Neural cell (in vitro differentiated cells): Measurements from ENCODE around the gene ZNF33B. TPM values are rescaled to one million over a fixed set of nuclear protein-coding genes. Genes with fewer than 3 reads are reported as not detected.

Experiments used
- H2AFZ ChIP-seq: fragments of 200-600, 300-800 bp; sonication (generic), shearing (Covaris generic); 2 replicates; pipeline ENCODE4 v1.6.0; 2014; ENCODE audit warnings: low read depth, mild to moderate bottlenecking, antibody characterized with exemption, low read length, moderate library complexity
- H3F3A ChIP-seq: fragments of 200-600 bp; shearing (Covaris generic); 2 replicates; pipeline ENCODE4 v1.6.1; 2016; ENCODE audit warnings: mild to moderate bottlenecking, moderate library complexity, mixed read lengths, antibody characterized with exemption, low read length; ENCODE audit not compliant: insufficient read depth, poor library complexity, severe bottlenecking
- H3K27ac ChIP-seq: fragments of 200-600, 300-800 bp; sonication (generic), shearing (Covaris generic); 2 replicates; pipeline ENCODE4 v1.5.1; 2014; ENCODE audit warnings: mild to moderate bottlenecking, low read length, moderate library complexity
- H3K27me3 ChIP-seq: fragments of 300-800, 200-600 bp; sonication (generic), shearing (Covaris generic); 2 replicates; pipeline ENCODE4 v1.6.0; 2014; ENCODE audit warnings: mild to moderate bottlenecking, low read depth, low read length, moderate library complexity; ENCODE audit not compliant: insufficient read depth
- H3K36me3 ChIP-seq: fragments of 300-800, 200-600 bp; sonication (generic), shearing (Covaris generic); 2 replicates; pipeline ENCODE4 v1.5.1; 2014; ENCODE audit warnings: mild to moderate bottlenecking, antibody characterized with exemption, low read length, moderate library complexity; ENCODE audit not compliant: insufficient read depth
- H3K4me2 ChIP-seq: fragments of 300-800, 200-600 bp; sonication (generic), shearing (Covaris generic); 2 replicates; pipeline ENCODE4 v1.6.0; 2014; ENCODE audit warnings: mild to moderate bottlenecking, low read length
- H3K4me3 ChIP-seq: fragments of 300-800, 200-600 bp; sonication (generic), shearing (Covaris generic); 2 replicates; pipeline ENCODE4 v1.5.1; 2014; ENCODE audit warnings: mild to moderate bottlenecking, low read length, moderate library complexity
- H3K79me2 ChIP-seq: fragments of 200-600 bp; shearing (Covaris generic); replicated peaks from 2 replicates; pipeline ENCODE4 v1.6.0; 2014; ENCODE audit warnings: mild to moderate bottlenecking, low read length, moderate library complexity; ENCODE audit not compliant: insufficient read depth
- H3K9ac ChIP-seq: fragments of 300-800, 200-600 bp; sonication (generic), shearing (Covaris generic); 2 replicates; pipeline ENCODE4 v1.6.1; 2016; ENCODE audit warnings: mild to moderate bottlenecking, low read length, mixed read lengths
- H3K9me2 ChIP-seq: fragments of 200-600 bp; shearing (Covaris generic); 2 replicates; pipeline ENCODE4 v1.6.1; 2016; ENCODE audit warnings: mild to moderate bottlenecking, low read length, mixed read lengths; ENCODE audit not compliant: insufficient read depth
- H3K9me3 ChIP-seq: fragments of 200-600, 300-800 bp; sonication (generic), shearing (Covaris generic); 2 replicates; pipeline ENCODE4 v1.6.1; 2016; ENCODE audit warnings: mild to moderate bottlenecking, mixed run types, low read length, moderate library complexity, mixed read lengths
- H4K20me1 ChIP-seq: fragments of 200-600 bp; shearing (Covaris generic); 2 replicates; pipeline ENCODE4 v1.6.1; 2016; ENCODE audit warnings: mild to moderate bottlenecking, mixed run types; ENCODE audit not compliant: insufficient read depth
- CTCF ChIP-seq: fragments of 450-650 bp; IDR thresholded peaks from 2 replicates; pipeline ENCODE4 v1.5.1; 2014; ENCODE audit warnings: antibody characterized with exemption, mild to moderate bottlenecking, moderate library complexity; ENCODE audit not compliant: poor library complexity, severe bottlenecking
- EP300 ChIP-seq: fragments of 450-650 bp; conservative IDR thresholded peaks from 2 replicates; pipeline ENCODE4 v1.6.1; 2014; ENCODE audit warnings: antibody characterized with exemption, mild to moderate bottlenecking, moderate library complexity; ENCODE audit not compliant: poor library complexity, severe bottlenecking
- EZH2 ChIP-seq: fragments of 200-600, 300-800 bp; shearing (Covaris generic), sonication (generic); IDR thresholded peaks from 2 replicates; pipeline ENCODE4 v1.6.1; 2014; ENCODE audit warnings: antibody characterized with exemption, low read length, borderline replicate concordance, mild to moderate bottlenecking; ENCODE audit not compliant: insufficient read depth, poor library complexity, severe bottlenecking
- MXI1 ChIP-seq: fragments of 450-650 bp; conservative IDR thresholded peaks from 2 replicates; pipeline ENCODE4 v1.6.1; 2014; ENCODE audit warnings: antibody characterized with exemption, mild to moderate bottlenecking; ENCODE audit not compliant: poor library complexity, severe bottlenecking
- POLR2AphosphoS5 ChIP-seq: IDR thresholded peaks from 2 replicates; pipeline ENCODE4 v1.6.1; 2012
- RAD21 ChIP-seq: fragments of 450-650 bp; conservative IDR thresholded peaks from 2 replicates; pipeline ENCODE4 v1.6.1; 2014; ENCODE audit warnings: antibody characterized with exemption, mild to moderate bottlenecking, moderate library complexity
- REST ChIP-seq: IDR thresholded peaks from 2 replicates; pipeline ENCODE4 v1.6.1; 2012; ENCODE audit warnings: borderline replicate concordance
- SMC3 ChIP-seq: fragments of 450-650 bp; conservative IDR thresholded peaks from 2 replicates; pipeline ENCODE4 v1.6.1; 2014; ENCODE audit warnings: antibody characterized with exemption, mild to moderate bottlenecking, moderate library complexity; ENCODE audit not compliant: poor library complexity
- TAF1 ChIP-seq: IDR thresholded peaks from 2 replicates; pipeline ENCODE4 v1.6.1; 2012; ENCODE audit warnings: low read depth
- polyA plus RNA-seq: library from polyadenylated mRNA; depleted of rRNA; stranded (reverse); fragments of >200 nt; gene quantifications from 2 replicates; pipeline ENCODE4 v1.2.3, GENCODE V29; 2014

The ZNF33B gene
- polyA plus RNA-seq, 1 donor from 2014 or later, result 50.0 TPM

- no peak overlapping the region for H3K4me3 ChIP-seq
- H3K9ac ChIP-seq, result no peak overlapping the region
- H3F3A ChIP-seq, result no peaks in the 10 kb centered on the region
- H3K4me2 ChIP-seq, result no peak overlapping the region
- no peak overlapping the region for H2AFZ ChIP-seq
- TF ChIP-seq EP300, result no peak
- no peak for TF ChIP-seq EZH2
- no peak for TF ChIP-seq RAD21
- TF ChIP-seq MXI1, result no peak
- H4K20me1 ChIP-seq, result no peaks in the 10 kb centered on the region
- H3K27ac ChIP-seq, result no peak overlapping the region
- no peaks in the 10 kb centered on the region for H3K9me3 ChIP-seq
- H3K27me3 ChIP-seq, result no peaks in the 10 kb centered on the region
- no peaks in the 10 kb centered on the region for H3K36me3 ChIP-seq
- no peaks in the 10 kb centered on the region for H3K79me2 ChIP-seq
- no peaks in the 10 kb centered on the region for H3K9me2 ChIP-seq
These were observed 14.5 kb upstream of the ZNF33B start for GRCh38 chr10:42652858-42653257.

GRCh38 chr10:42650374-42650773 is 12.0 kb upstream of the ZNF33B start:
- TF ChIP-seq EZH2, result no peak
- no peak for TF ChIP-seq TAF1
- no peak for TF ChIP-seq REST
- no peak for TF ChIP-seq POLR2AphosphoS5
- TF ChIP-seq CTCF, result no peak
- TF ChIP-seq EP300, result no peak
- no peak for TF ChIP-seq MXI1
- no peak for TF ChIP-seq SMC3
- TF ChIP-seq RAD21, result no peak
- Histone ChIP-seq H4K20me1 (no peaks in the 10 kb centered on the region), H3K9ac (no peak overlapping the region), H3K9me3 (no peaks in the 10 kb centered on the region), H3K36me3 (no peaks in the 10 kb centered on the region), H3F3A (no peaks in the 10 kb centered on the region), H3K27ac (no peak overlapping the region), H3K4me3 (no peak overlapping the region), H3K9me2 (no peaks in the 10 kb centered on the region), H3K79me2 (no peaks in the 10 kb centered on the region), H3K4me2 (no peak overlapping the region), H3K27me3 (no peaks in the 10 kb centered on the region), H2AFZ (no peak overlapping the region)

GRCh38 chr10:42648512-42648911 is 10.1 kb upstream of the ZNF33B start:
- TF ChIP-seq CTCF (no peak), MXI1 (no peak), EZH2 (no peak), TAF1 (no peak), SMC3 (no peak), RAD21 (no peak), EP300 (no peak), POLR2AphosphoS5 (no peak), REST (no peak)
- no peak overlapping the region for H3K4me3 ChIP-seq
- H3K9ac ChIP-seq, result no peak overlapping the region
- no peaks in the 10 kb centered on the region for H3K36me3 ChIP-seq
- no peaks in the 10 kb centered on the region for H3K27me3 ChIP-seq
- no peaks in the 10 kb centered on the region for H3K9me2 ChIP-seq
- H3K27ac ChIP-seq, result no peak overlapping the region
- H3K9me3 ChIP-seq, result no peaks in the 10 kb centered on the region
- no peaks in the 10 kb centered on the region for H3K79me2 ChIP-seq
- H4K20me1 ChIP-seq, result no peaks in the 10 kb centered on the region
- no peaks in the 10 kb centered on the region for H3F3A ChIP-seq
- no peak overlapping the region for H2AFZ ChIP-seq
- H3K4me2 ChIP-seq, result no peak overlapping the region
